KBM-7 (cell line): ENCODE data around the gene TADA2B.
"Not testable (repeated sequence)": the region's sequence is repeated elsewhere in the genome, so short reads cannot be mapped to it uniquely, and the experiment has no call there.

Source experiments
- DNase-seq: peaks from one replicate; pipeline ENCODE4 v3.0.0-alpha.2; 2015
- in situ Hi-C: fragments of 300-500 bp; cut with MboI; formaldehyde crosslinking; loops from 2 replicates; pipeline ENCODE4 v1.14.3; 2020; ENCODE audit warnings: low sequenced_read_pairs, low pct_unique_long_range_greater_than_20kb, mixed read lengths

Gene TADA2B

GRCh38 chr4:7070729-7071511 is 27.7 kb downstream of the TADA2B start:
- in situ Hi-C loops, result no loop called here
- peak; percentile 79 for DNase-seq

- no peak for DNase-seq
- in situ Hi-C loops, result no loop called here
Measured at GRCh38 chr4:7073059-7073458, 29.9 kb downstream of the TADA2B start.

- DNase-seq, result peak; percentile 56
- in situ Hi-C loops, result no loop called here
Measured at GRCh38 chr4:7073526-7074390, 30.6 kb downstream of the TADA2B start.

GRCh38 chr4:7074426-7074825 is 31.3 kb downstream of the TADA2B start:
- in situ Hi-C loops, result no loop called here
- no peak for DNase-seq

GRCh38 chr4:7075962-7076695 is 33.0 kb downstream of the TADA2B start:
- in situ Hi-C loops, result no loop called here
- no peak for DNase-seq

GRCh38 chr4:7076696-7077082 is 33.5 kb downstream of the TADA2B start:
- in situ Hi-C loops, result no loop called here
- no peak for DNase-seq

- in situ Hi-C loops, result no loop called here
- DNase-seq, result no peak
Measured at GRCh38 chr4:7077371-7077770, 34.2 kb downstream of the TADA2B start.

- DNase-seq, result no peak
- in situ Hi-C loops, result no loop called here
Measured at GRCh38 chr4:7078025-7078424, 34.9 kb downstream of the TADA2B start.

- in situ Hi-C loops, result not testable (repeated sequence)
Measured at GRCh38 chr4:7079483-7079882, 36.3 kb downstream of the TADA2B start.

GRCh38 chr4:7079909-7080308 is 36.7 kb downstream of the TADA2B start:
- in situ Hi-C loops, DNase-seq: not testable (repeated sequence)

More at GRCh38 chr4:7079483-7079882, 36.3 kb downstream of the TADA2B start:
- DNase-seq, result not testable (repeated sequence)

- DNase-seq, result no peak
- in situ Hi-C loops, result no loop called here
Measured at GRCh38 chr4:7083597-7084563, 40.7 kb downstream of the TADA2B start.

GRCh38 chr4:7084564-7084961 is 41.4 kb downstream of the TADA2B start:
- in situ Hi-C loops, DNase-seq: not testable (repeated sequence)

GRCh38 chr4:7086384-7086783 is 43.2 kb downstream of the TADA2B start:
- no peak for DNase-seq

GRCh38 chr4:7087036-7087435 is 43.9 kb downstream of the TADA2B start:
- in situ Hi-C loops, result no loop called here
- DNase-seq, result no peak

More at GRCh38 chr4:7086384-7086783, 43.2 kb downstream of the TADA2B start:
- in situ Hi-C loops, result no loop called here

- no peak for DNase-seq
- in situ Hi-C loops, result no loop called here
Measured at GRCh38 chr4:7089213-7089986, 46.2 kb downstream of the TADA2B start.

- in situ Hi-C loops, result no loop called here
- no peak for DNase-seq
Measured at GRCh38 chr4:7092026-7092425, 48.9 kb downstream of the TADA2B start.

GRCh38 chr4:7094916-7095315 is 51.7 kb downstream of the TADA2B start:
- in situ Hi-C loops, result no loop called here
- DNase-seq, result no peak
